OCI-LY3 (cell line): ENCODE measurements around the gene LPIN2.

Experiments
- CTCF ChIP-seq: fragments of 200-600, 300-600 bp; sonication (generic); IDR thresholded peaks from 2 replicates; pipeline ENCODE4 v1.5.1; 2014; ENCODE audit warnings: antibody characterized with exemption, low read length, low read depth
- EZH2phosphoT487 ChIP-seq: fragments of 200-600 bp; shearing (Covaris generic); IDR thresholded peaks from 2 replicates; pipeline ENCODE4 v1.6.1; 2018; ENCODE audit warnings: antibody characterized with exemption, mixed run types, low read depth

GRCh38 chr18:3041843-3042242, 28.9 kb upstream of the LPIN2 start:
- TF ChIP-seq CTCF (no peak), EZH2phosphoT487 (no peak)
